ENCODE results near the gene KCNK10.

The KCNK10 gene

GRCh38 chr14:88168498-88169165 is 154.4 kb downstream of the KCNK10 start:
- DNase-seq: peak in 1 of 2 experiments; percentile 11

- no peak for DNase-seq
Observed at GRCh38 chr14:88168025-88168424, 155.0 kb downstream of the KCNK10 start.

GRCh38 chr14:88166616-88167015 is 156.5 kb downstream of the KCNK10 start:
- no peak for DNase-seq

- no peak for DNase-seq
Observed at GRCh38 chr14:88164906-88165534, 158.0 kb downstream of the KCNK10 start.

- DNase-seq: no peak
Observed at GRCh38 chr14:88163731-88164255, 159.3 kb downstream of the KCNK10 start.

GRCh38 chr14:88156127-88156526 is 166.9 kb downstream of the KCNK10 start:
- DNase-seq: no peak

GRCh38 chr14:88154926-88155325 is 168.1 kb downstream of the KCNK10 start:
- no peak for DNase-seq

- no peak for DNase-seq
Observed at GRCh38 chr14:88154321-88154720, 168.7 kb downstream of the KCNK10 start.

- no peak for DNase-seq
Observed at GRCh38 chr14:88146881-88147649, 176.0 kb downstream of the KCNK10 start.

GRCh38 chr14:88143810-88144209 is 179.3 kb downstream of the KCNK10 start:
- no peak for DNase-seq

- DNase-seq: no peak
Observed at GRCh38 chr14:88142997-88143396, 180.1 kb downstream of the KCNK10 start.

- no peak for DNase-seq
Observed at GRCh38 chr14:88140874-88141273, 182.2 kb downstream of the KCNK10 start.

- no peak for DNase-seq
Observed at GRCh38 chr14:88137327-88137726, 185.7 kb downstream of the KCNK10 start.
